GM12875 (cell line): ENCODE measurements around the gene ABLIM2.

ENCODE experiments used
- H3K4me3 ChIP-seq: one replicate; pipeline ENCODE4 v1.5.1; 2011; ENCODE audit warnings: low read depth, low read length, control low read depth
- TF ChIP-seq, protein P1 (sequence below): IDR thresholded peaks from 2 replicates; pipeline ENCODE4 v1.5.1; 2011; ENCODE audit warnings: low read depth, mild to moderate bottlenecking, control low read depth, inconsistent platforms, low read length, moderate library complexity, borderline replicate concordance; ENCODE audit not compliant: insufficient read depth

Gene ABLIM2

DNA sequence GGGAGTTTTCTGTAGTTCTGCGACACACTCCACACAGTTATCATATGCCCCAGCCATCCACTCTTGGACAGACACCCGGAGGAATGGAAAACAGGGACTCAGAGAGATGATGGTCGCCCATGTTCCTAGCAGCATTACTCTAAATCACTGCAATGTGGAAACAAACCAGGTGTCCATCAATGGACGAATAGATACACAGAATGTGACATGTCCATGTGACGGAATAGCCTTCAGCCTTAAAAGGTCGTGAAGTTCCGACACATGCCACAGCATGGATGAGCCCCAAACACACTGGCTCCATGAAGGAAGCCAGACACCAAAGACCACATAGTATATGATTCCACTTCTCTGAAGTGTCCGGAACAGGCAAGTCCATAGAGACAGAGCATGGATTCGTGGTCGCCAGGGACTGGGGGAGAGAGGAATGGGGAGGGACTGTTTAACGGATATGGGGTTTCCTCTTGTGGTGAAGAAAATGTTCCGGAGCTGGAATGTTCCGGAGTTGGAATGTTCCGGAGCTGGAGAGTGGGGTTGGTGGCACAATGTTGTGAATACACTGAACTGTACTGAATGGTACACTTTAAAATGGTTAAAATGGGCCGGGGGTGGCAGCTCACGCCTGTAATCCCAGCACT is 190.2 kb downstream of the ABLIM2 start:
- TF ChIP-seq, protein P1, sequence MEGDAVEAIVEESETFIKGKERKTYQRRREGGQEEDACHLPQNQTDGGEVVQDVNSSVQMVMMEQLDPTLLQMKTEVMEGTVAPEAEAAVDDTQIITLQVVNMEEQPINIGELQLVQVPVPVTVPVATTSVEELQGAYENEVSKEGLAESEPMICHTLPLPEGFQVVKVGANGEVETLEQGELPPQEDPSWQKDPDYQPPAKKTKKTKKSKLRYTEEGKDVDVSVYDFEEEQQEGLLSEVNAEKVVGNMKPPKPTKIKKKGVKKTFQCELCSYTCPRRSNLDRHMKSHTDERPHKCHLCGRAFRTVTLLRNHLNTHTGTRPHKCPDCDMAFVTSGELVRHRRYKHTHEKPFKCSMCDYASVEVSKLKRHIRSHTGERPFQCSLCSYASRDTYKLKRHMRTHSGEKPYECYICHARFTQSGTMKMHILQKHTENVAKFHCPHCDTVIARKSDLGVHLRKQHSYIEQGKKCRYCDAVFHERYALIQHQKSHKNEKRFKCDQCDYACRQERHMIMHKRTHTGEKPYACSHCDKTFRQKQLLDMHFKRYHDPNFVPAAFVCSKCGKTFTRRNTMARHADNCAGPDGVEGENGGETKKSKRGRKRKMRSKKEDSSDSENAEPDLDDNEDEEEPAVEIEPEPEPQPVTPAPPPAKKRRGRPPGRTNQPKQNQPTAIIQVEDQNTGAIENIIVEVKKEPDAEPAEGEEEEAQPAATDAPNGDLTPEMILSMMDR = no peak
- H3K4me3 ChIP-seq = no peak overlapping the region

DNA sequence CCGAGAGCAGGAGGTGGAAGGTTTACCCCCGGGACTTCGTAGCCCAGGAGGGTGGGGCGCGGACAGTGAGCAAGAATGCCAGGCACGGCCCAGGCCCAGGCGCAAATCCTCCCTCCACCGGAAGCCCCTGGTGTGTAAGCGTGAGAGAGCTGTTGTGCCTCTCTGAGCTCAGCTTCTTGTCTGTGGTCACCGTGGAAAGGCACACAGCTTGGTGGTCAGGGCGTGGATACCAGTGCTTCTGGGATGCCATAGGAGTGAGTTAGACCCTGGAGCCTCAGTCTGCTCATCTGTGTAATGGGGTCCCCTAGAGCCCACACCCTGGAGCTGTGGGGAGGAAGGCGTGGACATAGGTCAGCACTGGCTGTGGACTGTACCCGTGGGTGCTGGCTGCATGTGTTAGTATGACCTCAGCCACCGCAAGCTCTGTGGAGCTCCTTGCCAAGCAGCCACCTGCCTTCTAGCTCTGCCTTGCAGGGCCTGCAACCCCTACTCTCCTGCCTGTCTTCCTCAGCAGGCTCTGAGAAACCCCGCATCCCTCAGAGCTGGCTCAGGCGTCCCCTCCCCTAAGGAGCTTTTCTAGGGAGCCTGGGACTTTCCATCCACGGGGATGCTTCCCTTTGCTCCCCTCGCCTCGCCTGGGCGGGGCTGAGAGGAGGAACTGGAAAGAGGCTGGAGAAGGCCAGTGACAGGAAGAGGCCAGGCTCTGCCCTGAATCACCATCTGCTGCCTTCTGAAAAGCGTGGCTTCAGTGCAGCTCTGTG is 190.9 kb downstream of the ABLIM2 start:
- TF ChIP-seq, protein P1 = no peak
- no peak overlapping the region for H3K4me3 ChIP-seq

DNA sequence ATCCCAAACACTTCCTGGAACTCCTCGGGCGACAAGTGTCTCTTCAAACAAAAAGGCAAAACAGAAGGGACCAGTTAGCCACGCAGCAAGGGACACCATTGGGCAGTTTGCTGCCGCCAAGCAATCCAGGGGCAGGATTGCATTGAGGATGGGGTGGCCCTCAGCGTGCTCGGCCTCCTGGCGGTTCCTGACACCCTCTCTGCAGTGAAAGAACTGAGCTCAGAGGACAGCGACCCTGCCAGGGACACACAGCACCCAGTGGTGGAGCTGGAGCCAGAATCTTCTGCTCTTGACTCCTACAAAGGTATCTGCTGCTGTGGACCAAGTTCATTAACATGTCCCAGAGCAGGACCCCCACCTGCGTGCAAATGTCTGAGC is 191.6 kb downstream of the ABLIM2 start:
- no peak overlapping the region for H3K4me3 ChIP-seq
- TF ChIP-seq, protein P1 = no peak

DNA sequence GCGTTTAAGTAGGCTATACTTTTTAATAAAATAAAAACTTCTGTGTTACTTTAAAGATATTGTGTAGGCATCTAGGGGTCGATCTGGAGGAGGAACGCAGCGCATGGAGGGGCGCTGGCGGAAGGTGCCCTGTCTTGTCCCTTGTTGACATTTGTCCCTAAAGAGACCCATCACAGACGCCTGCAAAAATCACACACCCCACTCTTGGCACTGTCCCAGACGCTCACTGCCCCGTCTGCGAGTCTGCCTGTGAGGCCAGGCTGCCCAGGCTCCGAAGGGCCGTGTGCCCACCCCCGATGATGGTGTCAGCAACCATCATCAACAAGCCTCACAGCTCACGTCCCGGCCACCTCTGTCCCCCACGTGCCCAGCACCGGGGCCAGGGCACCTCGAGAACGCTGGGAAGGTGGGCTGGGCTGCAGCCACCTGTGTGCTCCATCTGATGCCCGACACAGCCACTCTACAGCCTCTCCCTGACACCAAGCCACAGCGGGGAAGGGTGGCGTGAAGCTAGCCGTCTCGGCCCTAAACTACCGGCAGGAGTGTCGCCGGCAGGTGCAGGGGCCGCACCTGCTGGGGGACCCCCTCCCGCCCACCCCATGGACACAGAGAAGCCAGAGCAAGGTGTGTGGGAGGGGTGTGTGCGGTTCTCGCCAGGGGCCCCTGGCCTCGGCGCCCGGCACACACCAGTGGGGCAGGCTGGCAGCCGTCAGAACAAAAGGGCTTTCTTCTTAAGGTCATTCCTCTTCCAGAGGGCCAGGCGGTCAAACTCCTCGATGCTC is 192.1 kb downstream of the ABLIM2 start:
- H3K4me3 ChIP-seq = no peak overlapping the region
- TF ChIP-seq, protein P1 = no peak

DNA sequence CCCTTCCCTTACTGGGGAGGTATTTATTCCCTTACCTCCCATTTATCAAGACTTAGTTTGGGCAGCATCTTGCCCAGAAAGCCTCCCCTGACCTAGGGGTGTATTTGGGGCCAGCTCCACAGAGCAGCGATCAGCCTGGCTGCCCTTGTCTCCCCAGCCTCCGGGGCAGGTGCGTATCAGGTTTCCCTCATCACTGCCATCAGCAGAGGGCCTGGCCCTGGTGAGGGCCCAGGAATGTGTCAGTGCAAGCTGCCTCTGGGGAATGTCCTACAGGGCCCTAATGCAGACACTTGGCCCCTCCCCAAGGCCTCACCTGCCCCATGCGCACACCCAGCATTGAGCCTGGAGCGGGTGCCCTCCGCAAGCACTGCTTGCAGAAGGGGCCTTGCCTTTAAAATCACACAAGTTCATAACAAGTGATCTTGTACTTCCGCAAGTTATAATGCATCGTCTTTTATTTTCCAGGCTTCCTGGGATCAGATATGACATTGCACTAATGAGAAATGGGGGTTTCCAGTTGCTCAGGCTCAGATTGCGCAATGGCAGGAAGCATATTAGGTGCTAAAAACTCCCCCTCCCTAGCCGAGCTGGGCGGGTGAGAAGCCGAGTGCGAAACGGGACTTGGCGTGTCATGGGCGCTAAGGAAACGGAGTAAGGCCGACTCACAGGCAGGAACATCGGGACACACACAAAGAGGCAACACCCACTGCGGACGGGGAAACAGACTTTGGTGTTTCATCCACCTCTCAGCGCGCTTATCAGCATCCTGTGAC is 193.5 kb downstream of the ABLIM2 start:
- H3K4me3 ChIP-seq = no peak overlapping the region
- TF ChIP-seq, protein P1 = no peak

DNA sequence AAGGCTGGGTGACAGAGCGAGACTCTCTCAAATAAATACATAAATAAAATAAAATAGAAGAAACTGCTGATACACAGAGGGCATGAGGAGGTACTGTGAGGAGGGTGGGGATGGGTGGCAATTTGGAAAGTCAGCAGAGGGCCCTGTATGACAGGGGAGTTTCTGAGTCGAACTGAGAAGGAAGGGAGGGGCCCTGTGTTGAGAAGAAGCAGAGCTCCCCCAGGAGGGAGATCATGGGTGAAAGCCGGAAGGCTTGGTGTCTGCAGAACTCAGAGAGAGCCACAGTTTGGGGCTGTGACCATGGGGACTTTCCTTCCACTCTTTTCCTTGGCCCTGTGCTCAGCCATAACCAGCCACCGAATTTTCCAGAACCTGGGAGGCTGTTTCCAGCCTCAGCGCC is 194.2 kb downstream of the ABLIM2 start:
- TF ChIP-seq, protein P1 = no peak
- H3K4me3 ChIP-seq = no peak overlapping the region
